Fibroblast of the aortic adventitia (primary cell): ENCODE measurements around the gene CLSTN2. TPM values are rescaled to one million over a fixed set of nuclear protein-coding genes. Genes with fewer than 3 reads are reported as not detected.

Experiments used
- DNase-seq: peaks from one replicate; pipeline ENCODE4 v3.0.0-alpha.2; 2010; ENCODE audit warnings: low read depth
- H3K4me3 ChIP-seq: 2 replicates; pipeline ENCODE4 v1.5.1; 2011; ENCODE audit warnings: low read depth, mild to moderate bottlenecking, control low read depth, low read length, moderate library complexity
- total RNA-seq: library from RNA; depleted of rRNA; stranded (reverse); fragments of >200 nt; gene quantifications from 2 replicates; pipeline ENCODE4 v1.2.3, GENCODE V29; 2012; ENCODE audit warnings: low replicate concordance
- TF ChIP-seq, protein P1 (sequence below): IDR thresholded peaks from 2 replicates; pipeline ENCODE4 v1.5.1; 2011; ENCODE audit warnings: mild to moderate bottlenecking, low read length, control low read depth, inconsistent platforms; ENCODE audit not compliant: insufficient read depth

The CLSTN2 gene
- total RNA-seq, 1 donor = 3.2 TPM

DNA sequence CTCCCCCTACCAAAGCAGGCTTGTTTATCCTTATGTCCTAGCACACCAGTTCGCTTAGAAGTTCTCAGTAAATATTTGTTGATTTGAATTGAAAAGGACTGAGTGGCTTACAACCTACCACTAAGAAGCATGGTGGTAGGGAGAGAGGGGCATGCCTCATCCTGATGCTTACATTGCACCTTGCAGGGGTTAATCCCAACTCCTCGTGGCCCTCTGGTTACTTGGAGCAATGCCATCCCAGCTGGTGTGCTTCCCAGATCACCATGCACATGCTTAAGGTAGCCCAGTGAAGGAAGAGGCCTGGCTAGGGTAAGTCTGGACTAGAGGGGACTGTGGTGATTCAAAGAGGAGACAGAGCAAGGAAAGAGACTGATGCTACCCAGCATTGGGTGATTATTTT, 253.3 kb downstream of the CLSTN2 start:
- DNase-seq = no peak
- TF ChIP-seq, protein P1, sequence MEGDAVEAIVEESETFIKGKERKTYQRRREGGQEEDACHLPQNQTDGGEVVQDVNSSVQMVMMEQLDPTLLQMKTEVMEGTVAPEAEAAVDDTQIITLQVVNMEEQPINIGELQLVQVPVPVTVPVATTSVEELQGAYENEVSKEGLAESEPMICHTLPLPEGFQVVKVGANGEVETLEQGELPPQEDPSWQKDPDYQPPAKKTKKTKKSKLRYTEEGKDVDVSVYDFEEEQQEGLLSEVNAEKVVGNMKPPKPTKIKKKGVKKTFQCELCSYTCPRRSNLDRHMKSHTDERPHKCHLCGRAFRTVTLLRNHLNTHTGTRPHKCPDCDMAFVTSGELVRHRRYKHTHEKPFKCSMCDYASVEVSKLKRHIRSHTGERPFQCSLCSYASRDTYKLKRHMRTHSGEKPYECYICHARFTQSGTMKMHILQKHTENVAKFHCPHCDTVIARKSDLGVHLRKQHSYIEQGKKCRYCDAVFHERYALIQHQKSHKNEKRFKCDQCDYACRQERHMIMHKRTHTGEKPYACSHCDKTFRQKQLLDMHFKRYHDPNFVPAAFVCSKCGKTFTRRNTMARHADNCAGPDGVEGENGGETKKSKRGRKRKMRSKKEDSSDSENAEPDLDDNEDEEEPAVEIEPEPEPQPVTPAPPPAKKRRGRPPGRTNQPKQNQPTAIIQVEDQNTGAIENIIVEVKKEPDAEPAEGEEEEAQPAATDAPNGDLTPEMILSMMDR = no peak
- no peak overlapping the region for H3K4me3 ChIP-seq

DNA sequence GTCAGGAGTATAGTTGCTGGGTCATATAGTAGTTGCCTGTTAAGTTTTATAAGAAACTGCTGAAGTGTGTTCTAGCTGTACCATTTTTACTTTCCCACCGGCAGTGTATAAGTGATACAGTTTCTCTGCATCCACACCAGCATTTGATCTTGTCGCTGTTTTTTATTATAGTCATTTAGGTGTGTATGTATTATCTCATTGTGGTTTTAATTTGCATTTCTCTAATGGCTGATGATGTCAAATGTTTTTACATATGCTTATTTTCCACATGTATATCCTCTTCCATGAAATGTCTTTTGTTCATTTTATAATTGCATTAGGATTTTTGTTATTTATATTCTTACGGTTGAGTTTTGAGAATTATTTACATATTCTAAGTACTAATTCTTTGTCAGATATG, 254.3 kb downstream of the CLSTN2 start:
- H3K4me3 ChIP-seq = no peak overlapping the region
- DNase-seq = no peak
- TF ChIP-seq, protein P1 = no peak

DNA sequence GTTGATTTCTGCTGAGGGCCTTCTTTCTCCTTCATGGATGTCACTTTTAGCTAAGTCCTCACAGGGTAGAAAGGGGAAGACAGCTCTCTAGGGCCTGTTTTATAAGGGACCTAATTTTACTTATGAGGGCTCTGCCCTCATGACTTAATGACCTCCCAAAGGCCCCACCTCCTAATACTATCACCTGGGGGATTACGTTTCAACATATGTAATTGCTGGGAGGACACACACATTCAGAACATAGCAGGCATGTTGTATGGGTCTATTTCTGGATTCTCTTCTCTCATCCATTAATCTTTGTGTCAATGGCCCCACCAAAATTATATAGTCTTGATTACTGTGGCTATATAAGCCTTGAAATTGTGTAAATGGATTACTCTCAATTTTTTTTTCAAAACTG, 255.0 kb downstream of the CLSTN2 start:
- DNase-seq = no peak
- TF ChIP-seq, protein P1 = no peak
- no peak overlapping the region for H3K4me3 ChIP-seq

DNA sequence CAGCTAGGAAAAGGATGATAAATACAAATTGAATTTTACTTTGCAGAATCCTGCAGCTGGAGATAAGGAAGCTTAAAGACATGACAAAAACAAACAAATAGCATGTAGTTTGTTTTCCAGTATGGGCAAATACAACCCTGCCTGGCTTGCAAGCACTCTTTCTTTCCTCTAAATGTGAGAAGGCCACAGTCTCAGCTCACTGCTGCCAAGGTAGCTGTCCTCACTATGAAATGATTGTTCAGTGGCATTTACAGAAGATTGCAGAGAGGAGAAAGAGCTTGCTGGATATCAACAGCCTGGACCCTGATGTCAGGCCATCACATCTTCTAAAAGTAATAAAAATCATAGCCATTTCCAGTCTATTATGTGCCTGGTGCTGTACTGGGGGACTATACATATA, 262.0 kb downstream of the CLSTN2 start:
- TF ChIP-seq, protein P1 = no peak
- no peak for DNase-seq
- no peak overlapping the region for H3K4me3 ChIP-seq

DNA sequence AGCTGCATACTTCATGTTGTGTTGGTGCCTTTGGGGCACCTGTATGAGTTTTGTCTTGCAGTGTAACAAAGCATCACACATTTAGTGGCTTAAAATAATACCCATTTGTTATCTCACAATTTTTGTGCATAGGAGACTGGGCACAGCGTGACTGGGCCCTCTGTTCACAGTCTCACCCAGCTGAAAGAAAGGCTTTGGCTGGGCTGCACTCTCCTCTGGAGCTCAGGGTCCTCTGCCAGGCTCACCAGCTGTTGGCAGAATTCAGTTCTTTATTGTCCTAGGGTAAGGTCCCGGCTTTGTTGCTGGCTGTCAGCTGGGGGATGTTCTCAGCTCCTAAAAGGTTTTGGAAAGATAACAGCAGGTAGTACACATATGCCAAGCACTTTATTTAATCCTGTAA, 263.3 kb downstream of the CLSTN2 start:
- no peak for DNase-seq
- TF ChIP-seq, protein P1 = no peak
- H3K4me3 ChIP-seq = no peak overlapping the region

DNA sequence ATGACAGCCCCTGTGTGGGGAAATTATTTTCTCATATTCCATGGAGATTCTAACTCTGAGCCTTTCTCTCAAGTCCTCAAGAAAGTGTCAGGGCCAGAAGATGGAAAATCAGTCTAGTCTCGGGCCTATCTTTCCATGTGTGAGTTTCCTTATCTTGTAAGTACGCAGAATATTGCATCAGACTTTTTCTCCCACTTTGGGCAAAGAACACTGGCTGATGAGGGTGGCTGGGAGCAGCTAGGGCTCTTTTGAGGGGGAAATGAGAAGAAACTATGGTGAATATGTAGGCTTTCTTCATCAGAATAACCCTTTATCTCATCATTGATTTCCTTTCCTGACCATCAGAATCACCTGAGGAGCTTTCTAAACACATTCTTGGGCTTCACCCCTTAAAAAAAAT, 264.0 kb downstream of the CLSTN2 start:
- TF ChIP-seq, protein P1 = no peak

DNA sequence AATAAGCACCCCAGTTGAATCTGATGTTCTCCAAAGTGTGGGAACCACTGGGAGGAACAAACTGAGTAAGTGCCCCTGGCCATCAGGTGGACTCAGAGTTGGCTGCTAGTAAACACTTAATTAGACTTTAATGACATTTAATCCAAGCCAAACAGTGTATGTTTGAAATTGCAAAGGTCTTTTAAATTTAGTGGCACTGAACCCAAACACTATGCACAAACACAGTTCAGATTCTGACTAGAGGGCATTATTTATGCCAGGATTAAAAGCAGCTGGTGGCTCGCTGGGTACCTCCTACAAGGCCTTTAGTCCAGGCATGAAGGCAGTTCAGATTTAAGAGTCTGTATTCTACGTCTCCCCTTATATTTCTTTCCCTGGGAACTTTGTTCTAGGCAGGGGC, 264.8 kb downstream of the CLSTN2 start:
- TF ChIP-seq, protein P1 = no peak
- no peak overlapping the region for H3K4me3 ChIP-seq
- no peak for DNase-seq

More for the DNA sequence above, 264.0 kb downstream of the CLSTN2 start:
- H3K4me3 ChIP-seq = no peak overlapping the region
- no peak for DNase-seq
